ENCODE results near the gene KBTBD4. TPM values are rescaled to one million over a fixed set of nuclear protein-coding genes. Genes with fewer than 3 reads are reported as not detected.
"Not testable (repeated sequence)": the region's sequence is repeated elsewhere in the genome, so short reads cannot be mapped to it uniquely, and the experiment has no call there.

Gene KBTBD4
- total and polyA plus RNA-seq, 7 experiments from 2014 or later = 15.0 to 47.2 (median 22.5) TPM

- peak within 1 kb of the TSS; percentile 89 for H3K27ac ChIP-seq (ENCODE audit: low read depth, low read length)
- Mint-ChIP-seq H3K9me3 (no peaks in the 10 kb centered on the region), H3K4me1 (peaks cover 0 to 32% (median 24%) of the 10 kb centered on the region in 7 donors), H3K27me3 (no peaks in the 10 kb centered on the region), H3K27ac (peak within 1 kb of the TSS; percentile 78 to 95 (median 84)), H3K36me3 (peaks cover 0 to 5% (median 0%) of the 10 kb centered on the region in 5 donors), H3K4me3 (peak within 1 kb of the TSS; percentile 81 to 89 (median 86))
- H3K27me3 ChIP-seq (ENCODE audit: control insufficient read depth in 2 of 2, insufficient read depth in 2 of 2, low read length in 2 of 2) = no peaks in the 10 kb centered on the region
- intact Hi-C loops (cut with micrococcal nuclease) = loop anchor here (1.0 kb wide), 3 partner anchors 12 to 202 kb away; partner anchors contain the start of genes CELF1 (in 2 of the 2), KBTBD4 (in 2 of the 2) and FNBP4 (in 1 of the 2)
- peaks cover 3 to 8% of the 10 kb centered on the region in 2 donors for H3K4me1 ChIP-seq (ENCODE audit: control insufficient read depth in 2 of 2, insufficient read depth in 2 of 2, low read length in 2 of 2)
- peak within 1 kb of the TSS; percentile 88 for H3K4me3 ChIP-seq (ENCODE audit: low read length)
- peaks cover 0 to 9% (median 3%) of the 10 kb centered on the region in 3 experiments for H3K36me3 ChIP-seq (ENCODE audit: control insufficient read depth in 2 of 3, insufficient read depth in 3 of 3, low read length in 3 of 3)
- POLR2A ChIA-PET = interaction anchor here (0.5 to 5.6 kb wide), 9 partner anchors 8 to 201 kb away, joined by 3 to 67 read pairs (median 3); partner anchors contain the start of genes AGBL2, CELF1, FNBP4 and KBTBD4
- ATAC-seq (peak; percentile 92), DNase-seq (peak; percentile 42 to 75 (median 57))
- no peaks in the 10 kb centered on the region for H3K9me3 ChIP-seq (ENCODE audit: control insufficient read depth in 2 of 3, low read length in 3 of 3)
- CTCF ChIA-PET = interaction anchor here (1.2 kb wide), 1 partner anchor 11 kb away, joined by 5 read pairs; no protein-coding TSS in a partner anchor
These were observed 13.2 kb downstream of the KBTBD4 start, which contains the start of gene PTPMT1 for GRCh38 chr11:47565340-47566148. TSS of gene PTPMT1 (plus strand) at chr11:47565599. CDS start at chr11:47565623, 24 bp downstream.

DNA sequence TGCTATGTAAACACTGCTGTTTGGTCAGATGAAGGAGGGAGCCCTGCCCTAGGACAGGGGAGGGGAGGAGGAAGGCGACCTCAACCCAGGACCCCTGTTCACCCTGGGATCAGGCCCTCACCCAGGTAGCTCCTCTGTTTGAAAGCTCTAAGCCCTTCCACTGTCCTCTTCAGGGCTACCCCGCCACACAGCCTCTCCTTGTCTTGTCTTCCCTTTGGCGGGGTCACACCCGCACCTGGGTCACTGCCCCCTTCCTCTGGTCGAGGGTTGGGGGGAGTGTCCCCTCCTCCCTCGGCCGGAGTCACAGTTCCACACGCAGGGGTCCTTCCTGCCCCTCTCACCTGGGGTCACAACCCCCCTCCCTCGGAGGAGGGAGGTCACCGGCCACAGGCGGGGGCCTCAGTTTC lies 13.8 kb downstream of the KBTBD4 start:
- H3K9me3 Mint-ChIP-seq = no peaks in the 10 kb centered on the region
- H3K27me3 Mint-ChIP-seq = no peaks in the 10 kb centered on the region
- H3K36me3 Mint-ChIP-seq = peaks cover 0 to 5% (median 0%) of the 10 kb centered on the region in 5 donors
- peak overlapping the region; percentile 89 for H3K27ac ChIP-seq (ENCODE audit: low read depth, low read length)
- CTCF ChIA-PET = interaction anchor here (0.6 to 1.2 kb wide), 2 partner anchors 9 to 11 kb away, joined by 5 read pairs; no protein-coding TSS in a partner anchor
- intact Hi-C loops (cut with micrococcal nuclease) = loop anchor here (1.0 kb wide), 3 partner anchors 12 to 202 kb away; partner anchors contain the start of genes CELF1 (in 2 of the 2), KBTBD4 (in 2 of the 2) and FNBP4 (in 1 of the 2)
- H3K4me3 ChIP-seq (ENCODE audit: low read length) = peak overlapping the region; percentile 88
- H3K36me3 ChIP-seq (ENCODE audit: control insufficient read depth in 2 of 3, insufficient read depth in 3 of 3, low read length in 3 of 3) = peaks cover 0 to 3% (median 3%) of the 10 kb centered on the region in 3 experiments
- peak overlapping the region; percentile 66 to 94 (median 83) for H3K27ac Mint-ChIP-seq
- peaks cover 3 to 8% of the 10 kb centered on the region in 2 donors for H3K4me1 ChIP-seq (ENCODE audit: control insufficient read depth in 2 of 2, insufficient read depth in 2 of 2, low read length in 2 of 2)
- peak; percentile 3 for ATAC-seq
- DNase-seq = no peak
- POLR2A ChIA-PET = interaction anchor here (1.2 to 5.6 kb wide), 6 partner anchors 9 to 202 kb away, joined by 3 to 67 read pairs (median 4); partner anchors contain the start of genes CELF1, FNBP4, KBTBD4 and NDUFS3
- H3K4me1 Mint-ChIP-seq = peaks cover 0 to 33% (median 24%) of the 10 kb centered on the region in 7 donors
- peak overlapping the region; percentile 75 to 87 (median 83) for H3K4me3 Mint-ChIP-seq
- H3K27me3 ChIP-seq (ENCODE audit: control insufficient read depth in 2 of 2, insufficient read depth in 2 of 2, low read length in 2 of 2) = no peaks in the 10 kb centered on the region
- H3K9me3 ChIP-seq (ENCODE audit: control insufficient read depth in 2 of 3, low read length in 3 of 3) = no peaks in the 10 kb centered on the region

- H3K9me3 Mint-ChIP-seq; H3K4me3 ChIP-seq (ENCODE audit: low read length); ATAC-seq; H3K27me3 Mint-ChIP-seq; DNase-seq; intact Hi-C loops (cut with micrococcal nuclease); H3K27me3 ChIP-seq (ENCODE audit: control insufficient read depth in 2 of 2, insufficient read depth in 2 of 2, low read length in 2 of 2); H3K36me3 ChIP-seq (ENCODE audit: control insufficient read depth in 2 of 3, insufficient read depth in 3 of 3, low read length in 3 of 3); H3K4me1 ChIP-seq (ENCODE audit: control insufficient read depth in 2 of 2, insufficient read depth in 2 of 2, low read length in 2 of 2); H3K9me3 ChIP-seq (ENCODE audit: control insufficient read depth in 2 of 3, low read length in 3 of 3); H3K36me3 Mint-ChIP-seq: not testable (repeated sequence)
- ChIA-PET POLR2A (interaction anchor here (1.2 to 5.6 kb wide), 4 partner anchors 9 to 202 kb away, joined by 3 to 67 read pairs (median 22); partner anchors contain the start of genes CELF1, FNBP4, KBTBD4 and NDUFS3), CTCF (interaction anchor here (0.6 to 1.2 kb wide), 2 partner anchors 9 to 10 kb away, joined by 5 read pairs; no protein-coding TSS in a partner anchor)
- H3K4me3 Mint-ChIP-seq = peak overlapping the region; percentile 47 to 85 (median 69)
- H3K27ac Mint-ChIP-seq = peak overlapping the region; percentile 46 to 84 (median 80)
- H3K4me1 Mint-ChIP-seq = peaks cover 0 to 33% (median 24%) of the 10 kb centered on the region in 7 donors
- H3K27ac ChIP-seq (ENCODE audit: low read depth, low read length) = peak overlapping the region; percentile 89
These were observed 14.4 kb downstream of the KBTBD4 start for GRCh38 chr11:47564366-47564765.

GRCh38 chr11:47562393-47562792 lies 16.4 kb downstream of the KBTBD4 start:
- H3K4me1 ChIP-seq (ENCODE audit: control insufficient read depth in 2 of 2, insufficient read depth in 2 of 2, low read length in 2 of 2); intact Hi-C loops (cut with micrococcal nuclease); H3K9me3 Mint-ChIP-seq; H3K36me3 ChIP-seq (ENCODE audit: control insufficient read depth in 2 of 3, insufficient read depth in 3 of 3, low read length in 3 of 3); H3K36me3 Mint-ChIP-seq; H3K9me3 ChIP-seq (ENCODE audit: control insufficient read depth in 2 of 3, low read length in 3 of 3); H3K27me3 Mint-ChIP-seq; H3K4me3 ChIP-seq (ENCODE audit: low read length); H3K27me3 ChIP-seq (ENCODE audit: control insufficient read depth in 2 of 2, insufficient read depth in 2 of 2, low read length in 2 of 2); CTCF ChIA-PET; DNase-seq; H3K27ac ChIP-seq (ENCODE audit: low read depth, low read length); ATAC-seq: not testable (repeated sequence)
- POLR2A ChIA-PET = interaction anchor here (0.7 kb wide), 1 partner anchor 288 kb away, joined by 4 read pairs; no protein-coding TSS in a partner anchor
- peak overlapping the region in 1 of 10 donors; percentile 25 for H3K4me3 Mint-ChIP-seq
- peaks cover 0 to 33% (median 22%) of the 10 kb centered on the region in 7 donors for H3K4me1 Mint-ChIP-seq
- H3K27ac Mint-ChIP-seq = peak overlapping the region in 2 of 9 donors; percentile 22 to 25

DNA sequence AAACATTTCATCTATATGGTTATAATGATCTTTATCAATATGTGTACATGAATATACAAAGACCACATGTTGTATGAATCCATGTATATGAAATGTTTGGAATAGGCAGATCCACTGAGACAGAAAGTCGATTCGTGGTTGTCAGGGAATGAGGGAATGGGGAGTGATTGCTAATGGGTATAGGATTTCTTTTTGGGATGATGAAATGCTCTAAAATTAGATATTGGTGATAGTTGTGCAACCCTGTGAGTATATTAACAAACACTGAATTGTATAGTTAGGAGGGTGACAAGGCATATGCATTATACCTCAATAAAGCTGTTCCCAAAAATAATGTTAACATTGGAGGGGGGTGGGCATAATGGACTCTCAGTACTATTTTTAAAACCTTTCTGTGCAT lies 18.3 kb downstream of the KBTBD4 start:
- H3K4me3 Mint-ChIP-seq = no peak overlapping the region
- H3K4me3 ChIP-seq (ENCODE audit: low read length) = no peak overlapping the region
- H3K4me1 Mint-ChIP-seq = peaks cover 0 to 18% (median 12%) of the 10 kb centered on the region in 7 donors
- CTCF ChIA-PET = no interaction called here
- H3K36me3 Mint-ChIP-seq = no peaks in the 10 kb centered on the region
- H3K9me3 ChIP-seq (ENCODE audit: control insufficient read depth in 2 of 3, low read length in 3 of 3) = no peaks in the 10 kb centered on the region
- intact Hi-C loops (cut with micrococcal nuclease) = no loop called here
- no peaks in the 10 kb centered on the region for H3K27me3 Mint-ChIP-seq
- ATAC-seq = no peak
- no peaks in the 10 kb centered on the region for H3K36me3 ChIP-seq (ENCODE audit: control insufficient read depth in 2 of 3, insufficient read depth in 3 of 3, low read length in 3 of 3)
- no peak for DNase-seq
- POLR2A ChIA-PET = no interaction called here
- H3K9me3 Mint-ChIP-seq = no peaks in the 10 kb centered on the region
- H3K27ac ChIP-seq (ENCODE audit: low read depth, low read length) = no peak overlapping the region
- H3K4me1 ChIP-seq (ENCODE audit: control insufficient read depth in 2 of 2, insufficient read depth in 2 of 2, low read length in 2 of 2) = no peaks in the 10 kb centered on the region
- peak overlapping the region in 1 of 9 donors; percentile 1 for H3K27ac Mint-ChIP-seq
- no peaks in the 10 kb centered on the region for H3K27me3 ChIP-seq (ENCODE audit: control insufficient read depth in 2 of 2, insufficient read depth in 2 of 2, low read length in 2 of 2)

- CTCF ChIA-PET = no interaction called here
- DNase-seq (no peak), ATAC-seq (no peak)
- intact Hi-C loops (cut with micrococcal nuclease) = loop anchor here in 1 of 2 donors (10.0 kb wide), 3 partner anchors 714 to 1214 kb away; partner anchors contain the start of genes ATG13, CKAP5, DGKZ and HARBI1
- no peak overlapping the region for H3K4me3 ChIP-seq (ENCODE audit: low read length)
- Mint-ChIP-seq H3K9me3 (no peaks in the 10 kb centered on the region), H3K36me3 (no peaks in the 10 kb centered on the region), H3K4me3 (no peak overlapping the region), H3K27me3 (no peaks in the 10 kb centered on the region), H3K27ac (no peak overlapping the region), H3K4me1 (peaks cover 0 to 15% (median 9%) of the 10 kb centered on the region in 7 donors)
- no peaks in the 10 kb centered on the region for H3K27me3 ChIP-seq (ENCODE audit: control insufficient read depth in 2 of 2, insufficient read depth in 2 of 2, low read length in 2 of 2)
- H3K4me1 ChIP-seq (ENCODE audit: control insufficient read depth in 2 of 2, insufficient read depth in 2 of 2, low read length in 2 of 2) = no peaks in the 10 kb centered on the region
- POLR2A ChIA-PET = interaction anchor here (1.5 kb wide), 1 partner anchor 20 kb away, joined by 5 read pairs; the partner anchor contains the start of genes KBTBD4 and NDUFS3
- H3K36me3 ChIP-seq (ENCODE audit: control insufficient read depth in 2 of 3, insufficient read depth in 3 of 3, low read length in 3 of 3) = no peaks in the 10 kb centered on the region
- no peak overlapping the region for H3K27ac ChIP-seq (ENCODE audit: low read depth, low read length)
- H3K9me3 ChIP-seq (ENCODE audit: control insufficient read depth in 2 of 3, low read length in 3 of 3) = no peaks in the 10 kb centered on the region
These were observed 20.1 kb downstream of the KBTBD4 start for GRCh38 chr11:47558695-47559094.
